Measurements from ENCODE around the gene CANT1.
A peak's percentile ranks its signal among the peaks of the same experiment; 100 is the strongest.
"Not testable (repeated sequence)": the region's sequence is repeated elsewhere in the genome, so short reads cannot be mapped to it uniquely, and the experiment has no call there.

CANT1 gene

GRCh38 chr17:79029327-79030009 lies 19.9 kb upstream of the CANT1 start:
- in situ Hi-C loops (cut with MboI; ENCODE audit: low pct_unique_long_range_greater_than_20kb, low sequenced_read_pairs), result no loop called here
- no peak for DNase-seq

DNA sequence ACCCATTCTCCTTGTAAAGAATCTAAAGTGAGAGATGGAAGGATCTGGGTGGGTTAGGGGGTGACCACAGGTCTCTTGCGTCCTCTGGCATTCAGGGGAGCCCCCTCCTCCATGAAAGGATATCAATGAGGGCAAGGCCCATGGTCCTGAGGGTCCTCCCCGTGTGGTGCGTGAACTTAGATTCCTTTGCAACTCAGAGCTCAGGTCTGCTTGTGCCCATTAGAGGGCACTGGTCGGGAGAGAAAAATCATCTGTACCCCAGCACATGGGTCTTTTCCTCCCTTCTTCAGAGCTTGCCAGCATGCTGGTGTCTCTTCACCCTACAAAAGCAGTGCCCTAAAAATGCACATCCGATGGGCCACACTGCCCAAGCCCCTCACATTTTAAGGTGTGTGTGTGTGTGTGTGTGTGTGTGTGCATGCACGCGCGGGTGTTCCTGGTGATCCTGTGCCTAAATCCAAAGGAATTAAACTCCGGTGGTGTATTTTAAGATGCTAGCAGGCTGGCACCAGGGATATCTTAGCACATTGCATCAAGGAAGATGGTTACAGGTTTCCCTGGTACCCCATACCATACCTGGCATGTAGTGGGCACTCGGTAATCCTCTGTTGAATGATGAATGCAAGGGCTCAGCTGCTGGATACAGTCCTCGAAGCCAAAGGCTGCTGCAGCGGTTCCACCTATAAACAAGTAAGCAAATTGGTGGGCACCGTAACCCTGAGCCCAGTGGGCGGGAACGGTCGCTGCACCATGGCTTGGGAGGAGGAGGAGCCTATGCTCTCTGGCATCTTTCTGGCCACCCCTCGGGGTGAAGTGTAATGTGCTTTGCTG lies 19.1 kb upstream of the CANT1 start:
- in situ Hi-C loops (cut with MboI; ENCODE audit: low pct_unique_long_range_greater_than_20kb, low sequenced_read_pairs), result no loop called here

GRCh38 chr17:79027925-79028491 lies 18.4 kb upstream of the CANT1 start:
- in situ Hi-C loops (cut with MboI; ENCODE audit: low pct_unique_long_range_greater_than_20kb, low sequenced_read_pairs), result no loop called here
- no peak for DNase-seq

More for the DNA sequence above, 19.1 kb upstream of the CANT1 start:
- DNase-seq, result no peak

DNA sequence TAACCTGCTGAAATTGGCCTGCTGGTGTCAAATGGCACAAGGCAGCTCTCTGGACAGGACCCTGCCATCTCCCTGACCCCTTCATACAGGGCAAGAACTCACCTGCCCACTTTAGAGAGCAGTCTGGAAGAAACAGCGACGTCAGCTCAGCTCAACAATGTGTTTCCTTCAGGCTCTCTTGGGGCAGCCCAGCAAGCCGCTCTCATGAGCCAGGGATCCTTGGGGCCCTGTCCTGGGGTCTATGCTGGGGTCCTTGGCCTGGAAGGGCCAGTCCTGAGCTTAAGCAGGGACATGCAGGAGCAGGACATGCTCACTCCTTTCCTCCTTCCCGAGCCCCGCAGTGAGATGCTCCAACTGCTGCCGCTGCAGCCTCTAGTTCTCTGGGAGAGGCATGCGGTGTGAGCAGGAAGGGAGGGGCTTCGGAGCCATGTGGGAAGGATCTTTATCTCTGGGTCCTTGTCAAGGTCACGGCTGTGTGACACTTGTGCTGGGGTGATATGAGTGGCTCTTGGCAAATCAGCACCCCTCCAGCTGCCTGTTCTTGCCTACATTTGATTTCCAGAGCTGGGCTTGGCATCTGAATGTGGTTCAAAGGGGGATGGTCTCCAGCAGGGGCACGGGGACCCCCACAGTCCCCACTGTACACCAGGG lies 17.8 kb upstream of the CANT1 start:
- in situ Hi-C loops (cut with MboI; ENCODE audit: low pct_unique_long_range_greater_than_20kb, low sequenced_read_pairs), result no loop called here
- no peak for DNase-seq

GRCh38 chr17:79026376-79027273 lies 17.1 kb upstream of the CANT1 start:
- DNase-seq, result no peak
- in situ Hi-C loops (cut with MboI; ENCODE audit: low pct_unique_long_range_greater_than_20kb, low sequenced_read_pairs), result no loop called here

DNA sequence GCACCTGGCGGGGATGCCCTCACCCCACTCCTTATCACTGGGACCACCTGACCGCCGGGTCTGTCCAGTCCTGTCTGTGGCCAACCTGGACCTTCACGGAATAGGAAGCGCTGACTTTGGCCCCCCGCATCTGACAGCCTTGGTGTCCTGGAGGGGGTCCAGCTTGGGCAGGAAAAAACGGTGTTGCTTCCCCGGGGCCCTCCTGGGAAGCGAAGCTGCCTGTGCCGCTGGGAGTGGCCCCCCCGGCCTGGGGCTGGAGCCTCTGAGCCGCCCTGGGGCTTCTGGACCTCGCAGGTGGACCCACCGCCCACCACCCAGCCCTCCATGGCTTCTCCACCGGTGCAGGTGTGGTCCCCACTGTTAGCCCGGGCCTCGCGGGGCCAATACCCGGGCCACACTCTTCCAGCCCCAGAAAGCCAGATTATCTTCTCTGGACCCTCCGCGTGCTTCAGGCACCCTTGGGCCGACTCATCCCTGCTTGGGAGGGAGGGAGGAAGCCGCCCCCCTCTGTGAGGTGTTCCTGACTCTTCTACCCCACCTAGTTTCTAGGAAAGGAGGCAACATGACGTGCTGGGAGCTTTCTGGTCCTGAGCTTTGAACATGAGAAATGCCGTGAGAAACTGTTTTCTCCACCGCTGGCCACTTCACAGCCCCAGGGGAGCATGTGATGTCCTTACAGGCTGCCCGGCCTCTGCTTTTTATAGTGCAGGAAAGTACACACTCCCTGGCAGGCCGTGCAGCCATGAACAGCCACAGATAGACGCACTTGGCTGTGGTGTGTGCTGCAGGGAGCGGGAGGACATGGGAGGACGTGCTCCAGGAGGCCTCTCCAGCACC lies 15.6 kb upstream of the CANT1 start:
- in situ Hi-C loops (cut with MboI; ENCODE audit: low pct_unique_long_range_greater_than_20kb, low sequenced_read_pairs), result no loop called here
- no peak for DNase-seq

DNA sequence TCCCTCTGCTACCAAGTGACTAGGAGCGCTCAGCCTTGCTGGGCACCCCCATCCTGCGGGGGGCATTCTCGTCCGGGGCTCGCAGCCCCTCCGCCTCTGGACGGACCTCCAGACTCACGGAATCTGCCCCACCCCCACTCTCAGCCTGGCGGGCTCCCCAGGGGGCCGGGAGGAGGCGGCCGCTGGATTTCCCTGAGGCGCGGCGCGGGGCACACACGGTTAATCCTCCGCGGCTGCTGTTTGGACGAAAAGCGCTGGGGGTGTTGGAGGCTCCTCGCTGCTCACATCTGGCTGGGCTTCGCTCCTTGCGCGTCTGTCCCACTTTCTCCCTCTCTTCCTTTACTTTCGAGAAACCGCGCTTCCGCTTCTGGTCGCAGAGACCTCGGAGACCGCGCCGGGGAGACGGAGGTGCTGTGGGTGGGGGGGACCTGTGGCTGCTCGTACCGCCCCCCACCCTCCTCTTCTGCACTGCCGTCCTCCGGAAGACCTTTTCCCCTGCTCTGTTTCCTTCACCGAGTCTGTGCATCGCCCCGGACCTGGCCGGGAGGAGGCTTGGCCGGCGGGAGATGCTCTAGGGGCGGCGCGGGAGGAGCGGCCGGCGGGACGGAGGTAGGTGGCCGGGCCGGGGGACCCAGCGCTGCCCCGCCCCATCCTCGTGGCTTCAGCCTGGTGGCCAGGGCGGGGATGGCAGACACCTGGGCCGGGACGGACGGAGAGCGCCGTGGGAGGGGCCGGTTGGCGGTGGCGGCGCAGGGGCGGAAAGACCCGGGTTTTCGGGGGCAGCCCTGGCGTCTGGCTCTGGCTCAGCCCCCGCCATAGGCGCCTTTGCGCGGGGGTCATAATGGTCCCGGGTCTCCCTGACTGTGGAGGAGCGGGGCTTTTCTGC lies 14.6 kb upstream of the CANT1 start, which contains the start of gene C1QTNF1:
TSS of gene C1QTNF1 (plus strand) at position 284 of the 886 bp plus-strand sequence. CDS start 19,800 bp downstream, outside the sequence.
- in situ Hi-C loops (cut with MboI; ENCODE audit: low pct_unique_long_range_greater_than_20kb, low sequenced_read_pairs), result no loop called here

GRCh38 chr17:79023180-79023705 lies 13.7 kb upstream of the CANT1 start:
- in situ Hi-C loops (cut with MboI; ENCODE audit: low pct_unique_long_range_greater_than_20kb, low sequenced_read_pairs), result no loop called here
- no peak for DNase-seq

More for the DNA sequence above, 14.6 kb upstream of the CANT1 start, which contains the start of gene C1QTNF1:
- peak; percentile 39 for DNase-seq

DNA sequence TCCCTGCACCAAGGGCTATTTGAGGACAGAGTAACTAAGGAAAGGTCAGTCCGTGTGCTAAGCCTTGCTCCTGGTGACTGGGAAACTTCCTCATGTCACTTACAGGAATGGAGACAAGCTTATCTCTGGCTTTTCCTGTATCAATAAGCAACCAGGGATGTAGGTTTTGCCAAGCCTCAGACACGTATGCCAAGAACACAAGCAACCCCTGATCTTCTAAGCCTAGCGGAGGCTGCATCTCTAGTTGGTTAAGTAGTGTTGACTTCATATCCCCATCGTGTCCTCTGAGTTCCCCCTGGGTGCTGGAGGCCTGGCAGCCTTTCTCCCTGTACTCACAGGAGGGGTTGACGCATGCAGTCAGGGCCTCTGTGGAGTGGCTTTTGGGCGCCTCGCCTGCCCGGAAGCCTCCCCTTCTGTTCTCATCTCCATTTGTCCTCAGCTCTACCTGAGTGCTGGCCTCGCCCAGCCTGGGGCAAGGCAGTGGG lies 13.0 kb upstream of the CANT1 start:
- in situ Hi-C loops (cut with MboI; ENCODE audit: low pct_unique_long_range_greater_than_20kb, low sequenced_read_pairs), result no loop called here
- no peak for DNase-seq

- in situ Hi-C loops (cut with MboI; ENCODE audit: low pct_unique_long_range_greater_than_20kb, low sequenced_read_pairs); DNase-seq: not testable (repeated sequence)
These were observed 12.4 kb upstream of the CANT1 start for GRCh38 chr17:79021929-79022328.

DNA sequence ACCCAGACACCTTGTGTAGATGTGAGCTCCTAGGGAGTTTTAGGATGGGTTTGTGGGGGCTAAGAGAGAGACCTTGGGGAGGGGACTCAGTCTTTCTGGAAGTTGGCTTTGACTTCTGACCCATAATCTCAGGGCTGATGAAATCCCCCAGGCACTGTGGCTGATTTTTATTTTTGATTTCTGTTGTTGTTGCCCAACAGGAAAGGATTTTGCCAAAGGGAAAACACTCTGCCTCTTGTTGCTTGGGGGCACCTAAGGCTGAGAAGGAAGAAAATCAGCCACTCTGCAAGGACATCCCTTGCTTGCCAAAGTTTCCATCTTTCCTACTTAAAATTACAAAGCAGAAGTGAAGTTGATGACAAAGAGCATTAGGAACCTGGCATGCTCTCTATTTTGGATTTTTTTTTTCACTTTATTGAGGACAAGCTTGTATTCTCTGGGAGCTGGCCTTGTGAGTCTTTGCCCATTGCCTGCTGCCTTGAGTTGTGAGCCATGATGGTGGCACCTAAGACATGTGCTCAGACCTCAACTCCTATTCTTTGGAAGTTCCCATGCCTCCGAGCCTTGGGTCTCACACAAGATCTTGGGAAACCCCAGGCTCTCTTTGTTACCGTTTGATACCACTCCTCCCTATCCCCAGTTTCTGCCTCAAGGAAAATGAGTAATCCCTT lies 11.2 kb upstream of the CANT1 start:
- in situ Hi-C loops (cut with MboI; ENCODE audit: low pct_unique_long_range_greater_than_20kb, low sequenced_read_pairs), result no loop called here
- DNase-seq, result no peak

GRCh38 chr17:79019632-79020584 lies 10.3 kb upstream of the CANT1 start:
- in situ Hi-C loops (cut with MboI; ENCODE audit: low pct_unique_long_range_greater_than_20kb, low sequenced_read_pairs), result no loop called here
- peak; percentile 49 for DNase-seq

DNA sequence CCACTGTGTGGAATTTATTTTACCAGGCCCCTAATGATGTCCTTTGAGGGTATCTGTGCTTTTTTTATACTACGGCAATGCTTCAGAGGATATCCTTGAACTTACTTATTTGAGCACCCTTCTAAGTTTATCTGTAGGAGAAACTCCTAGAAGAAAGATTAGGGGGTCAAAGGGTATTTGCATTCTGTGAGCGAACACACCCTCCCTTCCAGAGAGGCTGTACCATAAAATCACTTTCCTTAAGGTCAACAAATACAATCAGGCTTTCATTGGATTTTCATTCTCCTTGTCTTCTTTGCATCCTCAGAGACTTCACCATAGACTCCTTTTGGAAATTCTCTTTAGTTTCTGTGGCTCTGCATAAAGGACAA lies 9.7 kb upstream of the CANT1 start:
- DNase-seq, result no peak
- in situ Hi-C loops (cut with MboI; ENCODE audit: low pct_unique_long_range_greater_than_20kb, low sequenced_read_pairs), result no loop called here

DNA sequence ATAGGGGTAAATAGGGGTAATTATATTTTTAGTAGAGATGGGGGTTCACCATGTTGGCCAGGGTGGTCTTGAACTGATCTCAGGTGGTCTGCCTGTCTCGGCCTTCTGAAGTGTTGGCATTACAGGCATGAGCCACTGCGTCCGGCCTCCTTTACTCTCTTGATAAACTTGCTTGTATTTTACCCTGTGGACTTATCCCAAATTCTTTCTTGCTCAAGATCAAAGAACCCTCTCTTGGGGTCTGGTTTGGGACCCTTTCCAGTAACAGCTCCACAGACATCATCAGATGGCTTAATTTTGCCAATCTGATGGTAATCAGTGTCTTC lies 8.8 kb upstream of the CANT1 start:
- DNase-seq, result no peak
- in situ Hi-C loops (cut with MboI; ENCODE audit: low pct_unique_long_range_greater_than_20kb, low sequenced_read_pairs), result no loop called here
